H1 (cell line): ENCODE measurements around the gene HSCB. TPM values are rescaled to one million over a fixed set of nuclear protein-coding genes. Genes with fewer than 3 reads are reported as not detected.

Experiments
- CTCF ChIA-PET: fragments of 300-600 bp; sonication (Branson Sonifier 250); formaldehyde crosslinking; loops from one replicate; lab custom pipeline; 2021; ENCODE audit not compliant: partially characterized antibody; lab: Charles Lee
- POLR2A ChIA-PET: fragments of 300-600 bp; sonication (Branson Sonifier 250); formaldehyde crosslinking; loops from one replicate; lab custom pipeline; 2021; ENCODE audit warnings: inconsistent platforms; ENCODE audit not compliant: partially characterized antibody; lab: Charles Lee
- DNase-seq, 2 experiments: peaks; one replicate each; pipeline versions ENCODE4 v3.0.0 to v3.0.0-alpha.2; 2010 to 2022; ENCODE audit warnings: low spot score in 2 of 2, low read depth in 1 of 2, mixed read lengths in 1 of 2
- FAIRE-seq: peaks from 2 replicates; lab custom pipeline; 2011; peaks lifted over from hg19 to GRCh38; lab: Jason Lieb, UNC
- H2AFZ ChIP-seq: 2 replicates; pipeline ENCODE4 v1.8.1; 2012; ENCODE audit warnings: low read length, inconsistent platforms
- H2AK5ac ChIP-seq: 2 replicates; pipeline ENCODE4 v1.6.1; 2013; ENCODE audit warnings: low read depth, low read length
- H2BK120ac ChIP-seq: replicated peaks from 2 replicates; pipeline ENCODE3; 2013; ENCODE audit warnings: low read depth, low read length, inconsistent platforms
- H2BK12ac ChIP-seq: 2 replicates; pipeline ENCODE4 v1.6.1; 2013; ENCODE audit warnings: low read depth, low read length
- H2BK15ac ChIP-seq: 2 replicates; pipeline ENCODE4 v1.6.1; 2013; ENCODE audit warnings: low read length
- H2BK20ac ChIP-seq: 2 replicates; pipeline ENCODE4 v1.6.1; 2013; ENCODE audit warnings: low read length
- H2BK5ac ChIP-seq: 2 replicates; pipeline ENCODE4 v1.6.1; 2013; ENCODE audit warnings: low read depth, low read length
- H3K14ac ChIP-seq: 2 replicates; pipeline ENCODE4 v1.6.1; 2013; ENCODE audit warnings: inconsistent platforms; ENCODE audit not compliant: insufficient read length
- H3K18ac ChIP-seq: 2 replicates; pipeline ENCODE4 v1.6.1; 2013; ENCODE audit warnings: low read length; ENCODE audit errors: extremely low read depth
- H3K23ac ChIP-seq: 2 replicates; pipeline ENCODE4 v1.6.1; 2013; ENCODE audit warnings: inconsistent platforms; ENCODE audit not compliant: insufficient read length
- H3K23me2 ChIP-seq: 2 replicates; pipeline ENCODE4 v1.6.1; 2013; ENCODE audit warnings: low read depth, low read length
- H3K27ac ChIP-seq: 2 replicates; pipeline ENCODE4 v1.6.1; 2011; ENCODE audit warnings: low read depth, low read length, inconsistent platforms
- H3K27me3 ChIP-seq, 4 experiments: replicated peaks in 1 of 4; 1 replicate in 1 of 4; 2 replicates in 3 of 4; pipeline versions ENCODE4 v1.6.1 to v1.8.1; 2011 to 2013; ENCODE audit warnings: low read length in 3 of 4, mild to moderate bottlenecking in 3 of 4, inconsistent platforms in 2 of 4, mixed read lengths in 2 of 4, moderate library complexity in 1 of 4; ENCODE audit not compliant: control insufficient read depth in 3 of 4, insufficient read depth in 3 of 4; ENCODE audit errors: extremely low read depth in 1 of 4
- H3K36me3 ChIP-seq, 4 experiments: 2 replicates each; pipeline versions ENCODE4 v1.6.1 to v1.8.1; 2011 to 2013; ENCODE audit warnings: mild to moderate bottlenecking in 4 of 4, low read length in 3 of 4, moderate library complexity in 2 of 4, control low read depth in 1 of 4, inconsistent platforms in 1 of 4; ENCODE audit not compliant: insufficient read depth in 4 of 4, control insufficient read depth in 2 of 4
- H3K4ac ChIP-seq: replicated peaks from 2 replicates; pipeline ENCODE3; 2013; ENCODE audit warnings: low read length, low read depth, mixed read lengths, inconsistent platforms; ENCODE audit not compliant: insufficient read length
- H3K4me1 ChIP-seq, 4 experiments: replicated peaks in 1 of 4; 1 replicate in 1 of 4; 2 replicates in 3 of 4; pipeline versions ENCODE4 v1.6.1 to v1.8.1; 2011 to 2013; ENCODE audit warnings: low read length in 3 of 4, inconsistent platforms in 2 of 4, mixed read lengths in 1 of 4; ENCODE audit not compliant: insufficient read depth in 4 of 4, control insufficient read depth in 3 of 4
- H3K4me2 ChIP-seq, 2 experiments: 2 replicates each; pipeline versions ENCODE4 v1.6.1 to v1.8.1; 2011 to 2013; ENCODE audit warnings: low read depth in 2 of 2, low read length in 2 of 2, control low read depth in 1 of 2, inconsistent platforms in 1 of 2, mild to moderate bottlenecking in 1 of 2; ENCODE audit not compliant: insufficient read depth in 1 of 2
- H3K4me3 ChIP-seq, 4 experiments: fragments of 200-600, 300-600 bp in 1 of 4; sonication (generic), shearing (Covaris generic), sonication (Bioruptor Twin) in 1 of 4; 2 replicates each; pipeline versions ENCODE4 v1.5.1 to v1.8.1; 2011 to 2016; ENCODE audit warnings: low read length in 4 of 4, low read depth in 3 of 4, control low read depth in 2 of 4, inconsistent platforms in 2 of 4, mild to moderate bottlenecking in 2 of 4, mixed read lengths in 1 of 4, moderate library complexity in 1 of 4; ENCODE audit not compliant: insufficient read depth in 2 of 4; ENCODE audit errors: extremely low read depth in 1 of 4
- H3K56ac ChIP-seq: replicated peaks from 2 replicates; pipeline ENCODE3; 2013; ENCODE audit warnings: low read depth, mild to moderate bottlenecking, mixed read lengths, low read length, inconsistent platforms; ENCODE audit not compliant: insufficient read length
- H3K79me1 ChIP-seq: 2 replicates; pipeline ENCODE4 v1.6.1; 2013; ENCODE audit warnings: low read depth, low read length, control low read depth
- H3K79me2 ChIP-seq, 2 experiments: 2 replicates each; pipeline versions ENCODE4 v1.6.1 to v1.8.1; 2012 to 2013; ENCODE audit warnings: low read length in 2 of 2, mild to moderate bottlenecking in 2 of 2, inconsistent platforms in 1 of 2; ENCODE audit not compliant: insufficient read depth in 2 of 2, control insufficient read depth in 1 of 2
- H3K9ac ChIP-seq, 4 experiments: replicated peaks in 1 of 4; 1 replicate in 1 of 4; 2 replicates in 3 of 4; pipeline versions ENCODE4 v1.6.1 to v1.8.1; 2011 to 2013; ENCODE audit warnings: low read depth in 3 of 4, low read length in 3 of 4, control low read depth in 2 of 4, mild to moderate bottlenecking in 2 of 4, moderate library complexity in 2 of 4, inconsistent platforms in 1 of 4; ENCODE audit errors: extremely low read depth in 1 of 4
- H3K9me3 ChIP-seq, 2 experiments: 2 replicates each; pipeline versions ENCODE4 v1.6.1 to v1.8.1; 2012 to 2013; ENCODE audit warnings: mild to moderate bottlenecking in 2 of 2, moderate library complexity in 2 of 2, control low read depth in 1 of 2, inconsistent platforms in 1 of 2, low read depth in 1 of 2, low read length in 1 of 2, mixed read lengths in 1 of 2; ENCODE audit not compliant: insufficient read depth in 2 of 2
- H4K20me1 ChIP-seq, 2 experiments: replicated peaks in 1 of 2; 2 replicates each; pipeline versions ENCODE3 to v1.8.1; 2011 to 2013; ENCODE audit warnings: inconsistent platforms in 2 of 2, low read length in 2 of 2, mild to moderate bottlenecking in 1 of 2; ENCODE audit not compliant: insufficient read depth in 2 of 2, control insufficient read depth in 1 of 2
- H4K5ac ChIP-seq: 2 replicates; pipeline ENCODE4 v1.6.1; 2013; ENCODE audit warnings: low read length, low read depth, mixed read lengths, inconsistent platforms; ENCODE audit not compliant: insufficient read length
- H4K8ac ChIP-seq: 2 replicates; pipeline ENCODE4 v1.8.0; 2013; ENCODE audit warnings: mild to moderate bottlenecking, moderate library complexity, low read length, inconsistent platforms; ENCODE audit not compliant: insufficient read depth; ENCODE audit errors: extremely low read depth
- H4K91ac ChIP-seq: replicated peaks from 2 replicates; pipeline ENCODE3; 2013; ENCODE audit warnings: low read length, mixed read lengths, inconsistent platforms; ENCODE audit not compliant: insufficient read length
- CTBP2 ChIP-seq: IDR thresholded peaks from 2 replicates; pipeline ENCODE4 v1.7.0; 2011; ENCODE audit warnings: borderline replicate concordance, mild to moderate bottlenecking, moderate library complexity, mixed read lengths, low read length; ENCODE audit not compliant: insufficient read depth, insufficient read length
- EP300 ChIP-seq, 2 experiments: IDR thresholded peaks; 1 replicate in 1 of 2; 2 replicates in 1 of 2; pipeline ENCODE4 v1.6.1; 2011 to 2012; ENCODE audit warnings: low read depth in 2 of 2, low read length in 2 of 2, mild to moderate bottlenecking in 2 of 2, borderline replicate concordance in 1 of 2, inconsistent platforms in 1 of 2, moderate library complexity in 1 of 2
- JUND ChIP-seq: IDR thresholded peaks from 2 replicates; pipeline ENCODE4 v1.6.1; 2011; ENCODE audit warnings: mild to moderate bottlenecking, improper control_type of control experiment, low read length
- MAFK ChIP-seq: IDR thresholded peaks from 2 replicates; pipeline ENCODE4 v1.6.1; 2012; ENCODE audit warnings: low read depth, mild to moderate bottlenecking, improper control_type of control experiment, low read length
- PHF8 ChIP-seq: fragments of 200-600 bp; sonication (generic); conservative IDR thresholded peaks from 2 replicates; pipeline ENCODE4 v1.7.1; 2012; ENCODE audit warnings: low read depth, mild to moderate bottlenecking, inconsistent platforms, low read length, moderate library complexity
- POLR2A ChIP-seq, 2 experiments: IDR thresholded peaks; 1 replicate in 1 of 2; 2 replicates in 1 of 2; pipeline ENCODE4 v1.6.1; 2011; ENCODE audit warnings: low read depth in 2 of 2, low read length in 2 of 2, mild to moderate bottlenecking in 2 of 2; ENCODE audit errors: control extremely low read depth in 1 of 2
- RAD21 ChIP-seq, 2 experiments: IDR thresholded peaks in 1 of 2; conservative IDR thresholded peaks in 1 of 2; 2 replicates each; pipeline ENCODE4 v1.6.1; 2011; ENCODE audit warnings: low read depth in 2 of 2, low read length in 2 of 2, improper control_type of control experiment in 1 of 2, inconsistent platforms in 1 of 2, mild to moderate bottlenecking in 1 of 2, moderate library complexity in 1 of 2
- SAP30 ChIP-seq: fragments of 300-600 bp; sonication (generic); IDR thresholded peaks from 2 replicates; pipeline ENCODE4 v1.7.1; 2012; ENCODE audit warnings: low read length, moderate library complexity, mild to moderate bottlenecking, inconsistent platforms; ENCODE audit not compliant: insufficient read depth, insufficient replicate concordance
- SIRT6 ChIP-seq: IDR thresholded peaks from one replicate; pipeline ENCODE4 v1.7.1; 2012; ENCODE audit warnings: low read length, inconsistent platforms
- SIX5 ChIP-seq: IDR thresholded peaks from 2 replicates; pipeline ENCODE4 v1.6.1; 2011; ENCODE audit warnings: mild to moderate bottlenecking, low read depth, low read length
- TAF1 ChIP-seq: IDR thresholded peaks from 2 replicates; pipeline ENCODE4 v1.6.1; 2011; ENCODE audit warnings: mild to moderate bottlenecking, low read depth, low read length
- TBP ChIP-seq: IDR thresholded peaks from 2 replicates; pipeline ENCODE4 v1.6.1; 2011; ENCODE audit warnings: low read depth, low read length, improper control_type of control experiment
- TCF12 ChIP-seq: IDR thresholded peaks from 2 replicates; pipeline ENCODE4 v1.6.1; 2011; ENCODE audit warnings: low read depth, mild to moderate bottlenecking, low read length
- WGBS, 2 experiments: shearing (Covaris generic) in 1 of 2; methylation state at CpG; one replicate each; pipeline versions ENCODE4 v1.1.6 to v1.1.7; 2013 to 2015; ENCODE audit warnings: low lambda C conversion rate in 2 of 2, mixed read lengths in 2 of 2, inconsistent platforms in 1 of 2, low coverage in 1 of 2, missing lambda C conversion rate in 1 of 2; ENCODE audit not compliant: insufficient replicate concordance in 2 of 2, insufficient coverage in 1 of 2, insufficient read length in 1 of 2; ENCODE audit errors: extremely low coverage in 1 of 2, missing lambda C conversion rate in 1 of 2; 5-methylcytosine and 5-hydroxymethylcytosine counted together
- polyA plus RNA-seq, 7 experiments: library from polyadenylated mRNA; depleted of rRNA in 3 of 7; stranded (reverse) in 5 of 7; unstranded in 2 of 7; fragments of >200 nt in 5 of 7; fragments of 200-250 nt in 2 of 7; gene quantifications; 1 replicate in 5 of 7; 2 replicates in 1 of 7; 4 replicates in 1 of 7; pipeline versions ENCODE4 v1.2.1 to v1.2.3, GENCODE V29; 2011 to 2013; ENCODE audit warnings: missing spikeins in 2 of 7, mixed read lengths in 2 of 7
- total RNA-seq: library from RNA; stranded (reverse); fragmentation: NEBNext Ultra II Directional; extraction: Animal tissue kit (Norgen Biotek cat#: 25700); gene quantifications from 2 replicates; pipeline ENCODE4 v1.2.1, GENCODE V29; 2021

Gene HSCB
- total and polyA plus RNA-seq, 2 of the 8 experiments (the other 6 are each of a cell fraction or from before 2014, with no cell fraction given): 14.7 to 16.6 TPM

GRCh38 chr22:28771195-28771791, 29.5 kb downstream of the HSCB start:
- 90% methylated on average over 4 of the region's 5 CpGs; no CpG with 5 or more reads in 1 of the 2 experiments for WGBS, 2 experiments
- Histone ChIP-seq H4K5ac (no peak overlapping the region), H2BK20ac (no peak overlapping the region), H3K4me2 (no peak overlapping the region), H2BK120ac (no peak overlapping the region), H3K27me3 (no peaks in the 10 kb centered on the region), H3K79me1 (peaks cover 3% of the 10 kb centered on the region; the same call in 1 of the 2 replicates), H4K91ac (no peak overlapping the region), H2BK15ac (no peak overlapping the region), H2AK5ac (no peak overlapping the region), H4K8ac (no peak overlapping the region), H3K56ac (no peak overlapping the region), H2AFZ (no peak overlapping the region), H4K20me1 (peaks cover 0 to 2% of the 10 kb centered on the region in 2 experiments), H3K9ac (no peak overlapping the region), H3K4ac (no peak overlapping the region), H3K36me3 (peaks cover 0 to 19% (median 1%) of the 10 kb centered on the region in 4 experiments; a peak in 3 of 8 replicates), H3K18ac (no peak overlapping the region), H3K23ac (no peak overlapping the region), H3K23me2 (peaks cover 4% of the 10 kb centered on the region), H3K14ac (no peak overlapping the region), H3K4me3 (no peak overlapping the region), H3K9me3 (no peaks in the 10 kb centered on the region), H3K27ac (no peak overlapping the region), H3K4me1 (peaks cover 0 to 3% (median 0%) of the 10 kb centered on the region in 4 experiments; a peak in 2 of 7 replicates), H2BK5ac (no peak overlapping the region), H2BK12ac (peak overlapping the region; percentile 90; the same call in 1 of the 2 replicates), H3K79me2 (peaks cover 0 to 23% of the 10 kb centered on the region in 2 experiments; a peak in 2 of 4 replicates)
- CTCF ChIA-PET: no interaction called here
- POLR2A ChIA-PET: interaction anchor here (2.4 to 5.5 kb wide), 3 partner anchors 10 to 33 kb away, joined by 5 to 31 read pairs (median 25); partner anchors contain the start of gene XBP1
- FAIRE-seq (no peak), DNase-seq (no peak)
- TF ChIP-seq TBP: no peak
- no peak for TF ChIP-seq TCF12
- TF ChIP-seq RAD21 (IDR thresholded peaks at IDR 0.05 in 1 of 2, conservative IDR thresholded peaks at IDR 0.05 in 1 of 2; ENCODE audit: low read depth in 2 of 2, low read length in 2 of 2): no peak
- no peak for TF ChIP-seq MAFK
- no peak for TF ChIP-seq SAP30
- no peak for TF ChIP-seq EP300 (IDR thresholded peaks at IDR 0.05; ENCODE audit: borderline replicate concordance in 1 of 2, low read depth in 2 of 2, low read length in 2 of 2)
- TF ChIP-seq TAF1: no peak
- no peak for TF ChIP-seq SIX5
- no peak for TF ChIP-seq PHF8
- no peak for TF ChIP-seq SIRT6
- TF ChIP-seq CTBP2: no peak
- no peak for TF ChIP-seq JUND
- no peak for TF ChIP-seq POLR2A (IDR thresholded peaks at IDR 0.05; ENCODE audit: control extremely low read depth in 1 of 2, low read depth in 2 of 2, low read length in 2 of 2)
